ENCODE results near the gene PLA2R1.

DNA sequence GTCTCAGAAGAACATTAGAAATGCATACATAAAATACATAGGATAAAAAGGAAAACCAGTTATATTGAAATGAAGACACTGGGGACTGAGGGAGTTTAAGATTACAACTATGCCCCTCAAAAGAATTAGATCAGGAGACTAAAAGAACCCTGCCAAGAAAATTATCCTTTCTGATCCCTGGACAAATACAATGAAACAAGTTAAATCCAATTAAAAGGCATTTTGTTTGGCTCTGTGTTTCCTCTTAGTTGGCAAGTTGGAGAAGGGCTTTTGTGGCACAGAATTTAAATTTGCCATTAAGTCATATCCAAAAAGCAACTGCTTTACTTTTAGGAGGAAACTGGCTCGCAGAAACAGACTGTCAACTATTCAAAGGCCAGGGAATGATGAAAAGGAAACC lies 165.3 kb downstream of the PLA2R1 start:
- TF ChIP-seq POLR2A (IDR thresholded peaks at IDR 0.05), result no peak
- TF ChIP-seq, protein P1, sequence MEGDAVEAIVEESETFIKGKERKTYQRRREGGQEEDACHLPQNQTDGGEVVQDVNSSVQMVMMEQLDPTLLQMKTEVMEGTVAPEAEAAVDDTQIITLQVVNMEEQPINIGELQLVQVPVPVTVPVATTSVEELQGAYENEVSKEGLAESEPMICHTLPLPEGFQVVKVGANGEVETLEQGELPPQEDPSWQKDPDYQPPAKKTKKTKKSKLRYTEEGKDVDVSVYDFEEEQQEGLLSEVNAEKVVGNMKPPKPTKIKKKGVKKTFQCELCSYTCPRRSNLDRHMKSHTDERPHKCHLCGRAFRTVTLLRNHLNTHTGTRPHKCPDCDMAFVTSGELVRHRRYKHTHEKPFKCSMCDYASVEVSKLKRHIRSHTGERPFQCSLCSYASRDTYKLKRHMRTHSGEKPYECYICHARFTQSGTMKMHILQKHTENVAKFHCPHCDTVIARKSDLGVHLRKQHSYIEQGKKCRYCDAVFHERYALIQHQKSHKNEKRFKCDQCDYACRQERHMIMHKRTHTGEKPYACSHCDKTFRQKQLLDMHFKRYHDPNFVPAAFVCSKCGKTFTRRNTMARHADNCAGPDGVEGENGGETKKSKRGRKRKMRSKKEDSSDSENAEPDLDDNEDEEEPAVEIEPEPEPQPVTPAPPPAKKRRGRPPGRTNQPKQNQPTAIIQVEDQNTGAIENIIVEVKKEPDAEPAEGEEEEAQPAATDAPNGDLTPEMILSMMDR (IDR thresholded peaks at IDR 0.05), result no peak

All from transverse colon (tissue), 3 donors.